NCI-H1694 (cell line): ENCODE data around the gene SMARCA2.
"Not testable (repeated sequence)": the region's sequence is repeated elsewhere in the genome, so short reads cannot be mapped to it uniquely, and the experiment has no call there.

ENCODE experiments used
- DNase-seq: peaks from one replicate; lab custom pipeline; 2025; lab: John Stamatoyannopoulos, UW

Gene SMARCA2

DNA sequence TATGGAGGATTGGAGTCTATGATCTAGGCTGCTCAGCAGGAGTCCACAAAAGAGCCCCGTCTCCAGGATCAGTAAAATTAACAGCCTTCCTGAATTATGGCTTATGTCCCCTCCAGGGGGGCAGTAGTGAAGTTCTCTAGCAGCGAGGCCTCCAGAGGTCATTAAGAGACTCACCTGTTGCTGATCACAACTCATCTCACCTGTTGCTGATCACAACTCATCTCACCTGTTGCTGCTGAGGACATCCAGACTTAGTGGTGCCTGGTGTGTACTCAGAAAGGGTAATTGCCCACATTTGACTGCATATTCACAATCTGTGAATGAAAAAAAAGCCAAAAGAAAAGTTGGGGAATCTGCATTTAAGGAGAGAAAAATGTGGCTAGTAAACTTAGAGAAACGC is 129.5 kb downstream of the SMARCA2 start:
- DNase-seq, result no peak

- DNase-seq, result no peak
Measured at GRCh38 chr9:2145746-2146145, 130.6 kb downstream of the SMARCA2 start.

GRCh38 chr9:2146700-2147099 is 131.6 kb downstream of the SMARCA2 start:
- not testable (repeated sequence) for DNase-seq

DNA sequence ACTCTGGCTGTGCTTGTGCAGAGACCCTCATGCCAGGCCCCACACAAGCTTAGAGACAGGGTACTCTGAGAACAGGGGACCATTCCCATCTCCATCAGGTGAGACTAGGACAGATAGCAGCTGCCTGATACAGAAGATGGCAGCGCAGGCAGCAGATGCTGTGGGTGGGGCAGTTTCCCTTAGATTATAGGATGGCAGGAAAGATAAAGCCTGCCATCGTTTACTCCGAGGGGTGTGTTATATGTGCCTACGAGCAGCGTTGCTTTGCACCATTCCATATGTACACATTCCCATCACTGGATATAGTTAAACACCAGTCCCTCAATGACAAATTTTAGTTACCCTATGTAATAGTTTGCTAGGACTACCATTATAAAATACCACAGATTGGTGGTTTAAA is 135.2 kb downstream of the SMARCA2 start:
- DNase-seq, result no peak

DNA sequence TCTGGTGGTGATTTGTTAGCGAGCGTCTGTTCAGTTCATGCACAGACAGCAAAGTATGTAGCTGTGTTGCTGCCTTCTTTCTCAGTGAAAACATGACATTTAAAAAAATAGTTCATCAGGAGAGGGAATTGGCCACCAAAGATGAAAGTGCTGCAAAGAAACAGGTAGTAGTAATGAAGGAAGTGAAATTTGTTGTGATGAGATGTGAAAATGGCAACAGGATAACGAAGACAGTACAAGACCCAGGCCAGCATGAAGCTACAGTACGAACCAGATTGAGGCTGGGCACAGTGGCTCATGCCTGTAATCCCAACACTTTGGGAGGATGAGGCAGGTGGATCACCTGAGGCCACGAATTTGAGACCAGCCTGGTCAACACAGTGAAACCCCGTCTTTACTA is 136.0 kb downstream of the SMARCA2 start:
- no peak for DNase-seq

DNA sequence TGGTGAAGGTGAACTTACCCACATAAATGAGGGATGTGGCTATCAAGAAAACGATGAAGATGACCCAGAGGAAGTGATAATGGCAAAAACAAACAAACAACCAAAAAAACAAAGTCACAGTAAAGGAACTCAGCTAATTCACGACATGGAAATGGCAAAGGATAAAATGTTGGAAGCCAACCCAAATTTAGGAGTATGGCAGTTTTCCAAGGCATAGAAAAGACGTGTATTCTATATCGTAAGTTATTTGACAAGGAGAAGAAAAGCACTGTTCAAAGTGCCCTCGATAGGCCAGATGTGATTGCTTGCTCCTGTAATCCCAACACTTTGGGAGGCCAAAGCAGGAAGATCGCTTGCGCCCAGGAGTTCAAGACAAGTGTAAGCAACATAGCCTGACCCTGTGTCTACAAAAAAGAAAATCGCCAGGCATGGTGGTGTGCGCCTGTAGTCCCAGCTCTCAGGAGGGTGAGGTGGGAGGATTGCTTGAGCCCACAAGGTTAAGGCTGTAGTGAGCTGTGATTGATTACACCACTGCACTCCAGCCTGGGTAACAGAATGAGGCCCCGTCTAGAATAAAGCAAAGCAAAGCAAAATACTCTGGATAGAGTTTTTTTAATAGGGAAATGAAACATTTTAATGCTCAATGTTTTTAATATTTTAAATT is 138.0 kb downstream of the SMARCA2 start:
- DNase-seq, result no peak

GRCh38 chr9:2153630-2154217 is 138.6 kb downstream of the SMARCA2 start:
- DNase-seq, result no peak

GRCh38 chr9:2154731-2155130 is 139.6 kb downstream of the SMARCA2 start:
- DNase-seq, result no peak

GRCh38 chr9:2155966-2156365 is 140.8 kb downstream of the SMARCA2 start:
- DNase-seq, result no peak

GRCh38 chr9:2157277-2158110 is 142.3 kb downstream of the SMARCA2 start:
- no peak for DNase-seq

DNA sequence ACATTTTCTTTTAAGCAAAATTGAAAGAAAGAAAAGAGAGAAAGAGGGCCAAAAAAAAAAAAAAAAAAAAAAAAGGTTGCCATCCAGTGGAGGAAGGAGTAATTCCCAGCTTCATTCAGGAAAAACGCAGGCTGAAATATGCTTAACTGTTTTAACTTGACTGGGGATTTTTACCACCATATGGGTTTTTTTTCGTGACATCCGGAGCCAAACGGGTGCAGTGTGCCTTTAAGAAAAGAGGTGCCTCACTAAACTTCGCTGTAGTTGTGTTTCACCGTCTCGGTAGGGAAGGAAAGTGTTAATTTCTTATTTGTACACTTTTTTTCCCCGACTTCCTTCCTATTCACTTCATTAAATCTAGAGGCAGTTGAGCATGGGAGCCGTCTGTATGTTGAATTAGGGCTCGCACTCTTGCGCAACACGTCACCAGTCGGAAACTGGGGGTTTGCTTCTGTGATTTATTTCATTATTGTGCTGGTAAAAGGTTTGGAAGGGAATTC is 143.0 kb downstream of the SMARCA2 start:
- DNase-seq, result no peak

GRCh38 chr9:2158766-2159430 is 143.8 kb downstream of the SMARCA2 start:
- DNase-seq, result no peak

DNA sequence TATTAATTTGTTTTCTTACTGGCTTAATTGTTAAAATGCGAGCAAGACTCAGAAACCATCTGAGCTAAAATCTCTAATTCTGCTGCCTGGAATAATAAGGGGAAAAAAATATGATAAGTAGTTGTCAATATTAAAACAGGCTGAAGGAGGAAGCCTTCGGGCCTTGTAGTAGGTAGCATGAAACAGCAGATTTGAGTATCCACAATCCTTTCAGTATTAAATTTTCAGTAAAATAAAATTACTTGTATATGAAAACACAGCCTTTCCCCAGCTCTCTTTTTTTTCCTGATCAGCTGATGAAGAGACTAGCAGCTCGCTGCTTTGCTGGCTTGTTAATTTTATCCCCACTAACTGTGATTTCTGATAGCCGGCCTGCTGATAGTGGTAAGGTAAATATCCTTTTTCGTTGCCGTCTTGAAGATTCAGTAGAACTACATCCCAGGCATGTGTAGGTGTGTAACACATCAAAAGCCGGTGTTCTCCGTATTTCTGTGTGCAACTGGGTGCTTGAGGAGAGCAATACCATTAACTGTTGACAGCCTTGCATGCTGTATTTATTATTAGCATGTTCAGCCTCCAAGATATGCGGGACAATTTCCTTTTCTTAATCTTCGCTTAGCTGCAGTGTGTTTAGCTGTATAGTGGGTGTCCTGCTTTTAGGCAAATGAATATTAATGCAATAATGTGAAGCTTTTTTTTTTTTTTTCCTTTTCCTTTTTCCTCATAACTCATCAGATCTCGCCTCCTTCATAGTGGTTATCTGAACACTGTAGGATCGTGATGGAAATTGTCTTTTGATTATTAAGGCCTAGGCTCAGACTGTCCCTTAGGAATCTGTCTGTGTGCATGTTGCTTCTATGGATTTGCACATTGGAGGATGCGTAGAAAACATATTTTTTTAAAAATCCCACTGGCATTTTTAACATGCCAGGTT is 144.6 kb downstream of the SMARCA2 start:
- DNase-seq, result no peak

- DNase-seq, result no peak
Measured at GRCh38 chr9:2161661-2162060, 146.5 kb downstream of the SMARCA2 start.

DNA sequence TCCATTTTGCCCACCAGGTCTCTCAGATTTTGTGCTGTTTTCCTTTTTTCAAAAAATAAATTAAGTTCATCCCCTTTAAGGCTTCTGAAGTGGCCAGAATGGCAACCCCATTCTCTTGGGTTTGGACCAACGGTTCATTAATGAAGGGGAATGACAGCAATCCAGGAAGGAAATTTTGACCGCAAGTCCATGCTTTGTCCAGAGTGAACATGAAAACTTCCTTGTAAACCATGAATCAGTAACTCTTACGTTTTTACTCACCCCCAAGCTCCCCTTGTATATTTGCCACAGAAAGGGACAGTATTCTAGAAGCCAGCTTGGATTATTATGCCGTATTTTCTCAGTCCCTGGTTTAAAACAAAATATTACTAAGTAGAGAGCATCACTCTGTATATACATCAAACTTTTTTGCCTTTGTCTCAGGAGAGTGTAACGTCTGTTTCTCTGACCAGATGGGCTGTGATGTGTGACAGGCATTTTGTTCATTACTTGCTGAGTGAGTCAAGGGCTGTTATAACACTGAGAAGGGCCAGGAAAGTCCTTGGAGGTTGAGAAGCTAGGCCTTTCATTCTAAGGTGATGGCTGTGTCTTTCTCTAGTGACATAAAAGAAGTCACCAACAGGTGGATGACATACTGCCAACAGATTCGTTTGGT is 148.2 kb downstream of the SMARCA2 start:
- DNase-seq, result no peak

DNA sequence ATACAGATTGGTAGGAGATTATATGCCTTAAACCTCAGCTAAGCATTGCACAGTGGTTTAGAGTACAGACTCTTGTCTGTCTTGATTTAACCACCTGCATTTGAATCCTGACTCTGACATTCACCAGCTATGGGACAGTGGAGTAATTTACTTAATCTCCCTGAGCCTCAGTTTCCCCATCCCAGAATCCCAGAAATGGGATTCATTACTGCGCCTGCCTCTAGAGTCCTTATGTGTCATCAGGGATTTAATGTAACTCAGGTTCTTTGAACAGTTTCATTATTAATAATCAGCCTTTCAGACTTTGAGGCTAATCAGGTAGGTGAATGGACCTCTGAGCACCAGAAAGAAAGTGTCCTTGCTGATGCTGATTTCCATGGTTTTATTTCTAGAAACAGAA is 149.1 kb downstream of the SMARCA2 start:
- no peak for DNase-seq

DNA sequence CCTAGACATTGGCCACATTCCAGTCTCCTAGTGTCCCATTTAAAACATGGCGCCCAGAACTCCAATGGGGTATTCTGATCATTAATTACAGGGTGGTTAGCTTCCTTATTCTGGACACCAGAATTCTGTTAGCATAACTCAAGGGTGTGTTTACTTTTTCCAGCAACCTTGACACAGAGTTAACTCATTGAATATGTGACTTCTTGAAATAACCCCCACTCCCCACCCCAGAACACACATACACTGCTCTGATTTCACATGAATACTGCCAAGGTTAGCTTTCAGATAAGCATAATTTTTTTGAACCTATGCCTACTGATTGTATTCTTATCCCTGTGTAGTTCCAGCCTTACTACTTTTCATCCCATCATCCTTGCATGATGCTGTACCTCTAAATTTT is 151.1 kb downstream of the SMARCA2 start:
- DNase-seq, result no peak

DNA sequence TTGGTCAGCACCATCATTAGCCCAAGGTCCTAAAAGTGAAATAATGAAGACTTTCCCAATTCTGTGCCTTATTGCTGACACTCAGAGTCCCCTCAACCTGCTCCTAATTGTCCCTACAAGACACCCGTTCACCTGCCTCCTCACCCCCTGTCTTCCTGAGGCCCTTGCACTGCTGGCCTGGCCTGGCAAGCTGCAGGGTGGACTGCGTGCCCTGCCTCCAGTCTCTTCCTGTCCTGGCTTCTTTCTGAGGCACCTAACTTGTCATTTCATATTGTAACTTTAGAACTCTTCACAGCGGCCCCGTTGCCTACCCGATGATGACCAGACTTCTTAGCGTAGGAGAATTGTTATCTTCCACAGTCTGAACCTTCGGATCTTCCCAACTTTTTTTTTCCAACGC is 153.9 kb downstream of the SMARCA2 start:
- no peak for DNase-seq

- DNase-seq, result no peak
Measured at GRCh38 chr9:2170722-2171121, 155.6 kb downstream of the SMARCA2 start.

- no peak for DNase-seq
Measured at GRCh38 chr9:2173170-2173569, 158.0 kb downstream of the SMARCA2 start.

- DNase-seq, result no peak
Measured at GRCh38 chr9:2173861-2174260, 158.7 kb downstream of the SMARCA2 start.
